Esophagus (tissue), 2 donors: Measurements from ENCODE around the gene SYTL2. TPM values are rescaled to one million over a fixed set of nuclear protein-coding genes. Genes with fewer than 3 reads are reported as not detected.

Experiments
- H3K27ac ChIP-seq, 2 donors: one replicate each; pipeline ENCODE4 v1.5.1; 2013; ENCODE audit warnings: low read depth in 2 of 2, mild to moderate bottlenecking in 2 of 2, inconsistent platforms in 1 of 2, low read length in 1 of 2, moderate library complexity in 1 of 2
- H3K27me3 ChIP-seq, 2 donors: one replicate each; pipeline ENCODE4 v1.6.1; 2013; ENCODE audit warnings: low read length in 2 of 2, control low read depth in 1 of 2, mild to moderate bottlenecking in 1 of 2; ENCODE audit not compliant: insufficient read depth in 2 of 2, control insufficient read depth in 1 of 2
- H3K36me3 ChIP-seq, 2 donors: one replicate each; pipeline ENCODE4 v1.6.1; 2013; ENCODE audit warnings: low read length in 1 of 2; ENCODE audit not compliant: control insufficient read depth in 2 of 2, insufficient read depth in 2 of 2
- H3K4me1 ChIP-seq, 2 donors: one replicate each; pipeline ENCODE4 v1.6.1; 2013; ENCODE audit warnings: low read length in 1 of 2; ENCODE audit not compliant: control insufficient read depth in 2 of 2, insufficient read depth in 2 of 2
- H3K4me3 ChIP-seq, 2 donors: one replicate each; pipeline ENCODE4 v1.5.1; 2013; ENCODE audit warnings: low read length in 2 of 2, mild to moderate bottlenecking in 2 of 2, low read depth in 1 of 2, moderate library complexity in 1 of 2
- H3K9me3 ChIP-seq, 2 donors: one replicate each; pipeline ENCODE4 v1.6.1; 2013; ENCODE audit warnings: mild to moderate bottlenecking in 2 of 2, low read depth in 1 of 2, low read length in 1 of 2, moderate library complexity in 1 of 2; ENCODE audit not compliant: control insufficient read depth in 2 of 2, insufficient read depth in 1 of 2
- WGBS, 2 donors: extraction: QIAGEN DNeasy Blood & Tissue Kit; methylation state at CpG; one replicate each; pipeline ENCODE4 v1.1.7; 2013; 5-methylcytosine and 5-hydroxymethylcytosine counted together
- polyA plus RNA-seq, 2 donors: library from polyadenylated mRNA; stranded (reverse); fragments of 200-250 nt; gene quantifications; one replicate each; pipeline ENCODE4 v1.2.3, GENCODE V29; 2013
- donor health status: healthy with polysubstance abuse.
- donor health status: Bipolar disorder and iron deficiency.

SYTL2 gene
- polyA plus RNA-seq, 2 donors, result 3.4 to 5.0 TPM

DNA sequence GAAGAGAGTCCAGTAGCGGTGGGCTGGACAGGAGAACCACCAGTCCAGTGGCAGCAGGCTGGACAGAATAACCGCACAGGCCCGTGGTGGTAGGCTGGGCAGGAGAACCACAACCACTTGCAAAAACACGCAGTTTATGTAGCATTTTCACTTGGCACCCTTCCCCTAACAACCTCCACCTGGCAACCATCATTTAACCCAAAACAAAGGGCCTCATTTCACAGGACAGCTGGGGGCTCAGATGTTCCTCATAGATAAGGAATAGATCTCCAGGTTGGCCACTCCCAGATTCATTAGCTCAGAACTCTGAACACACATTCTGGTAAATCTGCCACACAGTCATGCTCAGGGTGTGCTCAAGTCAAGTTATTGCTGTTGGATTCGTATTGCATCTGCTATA lies 41.2 kb downstream of the SYTL2 start:
- WGBS, 2 donors, result 81 to 87% methylated on average over 5 of the region's 5 CpGs
- Histone ChIP-seq H3K27ac (no peak overlapping the region), H3K27me3 (no peaks in the 10 kb centered on the region), H3K36me3 (no peaks in the 10 kb centered on the region), H3K4me1 (no peaks in the 10 kb centered on the region), H3K4me3 (no peak overlapping the region), H3K9me3 (no peaks in the 10 kb centered on the region)

DNA sequence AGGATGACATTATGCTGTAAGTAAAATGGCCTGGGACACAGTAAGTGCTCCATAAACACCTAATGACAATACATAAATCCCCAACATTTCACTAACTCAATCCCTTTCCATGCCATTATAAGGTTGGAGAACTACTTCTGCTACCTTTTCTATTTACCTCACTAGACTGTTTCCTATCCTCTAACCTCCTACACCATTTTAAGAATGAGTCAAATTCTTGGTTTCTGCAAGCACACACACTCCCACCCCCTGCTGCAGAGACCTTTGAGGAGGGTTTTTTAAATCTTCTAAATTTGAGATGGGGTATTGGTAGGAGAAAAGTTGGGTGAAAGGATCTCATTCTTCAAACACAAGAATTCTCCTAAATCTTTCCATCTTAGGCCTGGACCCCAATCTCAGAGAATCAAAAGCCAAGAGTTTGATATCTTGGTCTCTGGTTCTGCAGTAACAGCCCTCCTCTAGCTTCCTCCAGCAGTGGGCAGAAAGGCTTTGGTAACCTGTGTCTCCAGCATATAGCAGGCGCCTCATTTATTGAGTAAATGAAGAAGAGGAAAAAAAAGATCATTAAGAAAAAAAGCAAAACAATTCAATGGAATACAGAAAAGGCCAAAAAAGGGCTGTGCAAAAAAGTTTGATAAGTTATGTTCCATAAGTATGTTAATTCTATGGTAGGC lies 42.3 kb downstream of the SYTL2 start:
- Histone ChIP-seq H3K4me3 (no peak overlapping the region), H3K27me3 (no peaks in the 10 kb centered on the region), H3K27ac (no peak overlapping the region), H3K9me3 (no peaks in the 10 kb centered on the region), H3K36me3 (no peaks in the 10 kb centered on the region), H3K4me1 (no peaks in the 10 kb centered on the region)
- WGBS, 2 donors, result 91 to 95% methylated on average over 1 of the region's 1 CpG

DNA sequence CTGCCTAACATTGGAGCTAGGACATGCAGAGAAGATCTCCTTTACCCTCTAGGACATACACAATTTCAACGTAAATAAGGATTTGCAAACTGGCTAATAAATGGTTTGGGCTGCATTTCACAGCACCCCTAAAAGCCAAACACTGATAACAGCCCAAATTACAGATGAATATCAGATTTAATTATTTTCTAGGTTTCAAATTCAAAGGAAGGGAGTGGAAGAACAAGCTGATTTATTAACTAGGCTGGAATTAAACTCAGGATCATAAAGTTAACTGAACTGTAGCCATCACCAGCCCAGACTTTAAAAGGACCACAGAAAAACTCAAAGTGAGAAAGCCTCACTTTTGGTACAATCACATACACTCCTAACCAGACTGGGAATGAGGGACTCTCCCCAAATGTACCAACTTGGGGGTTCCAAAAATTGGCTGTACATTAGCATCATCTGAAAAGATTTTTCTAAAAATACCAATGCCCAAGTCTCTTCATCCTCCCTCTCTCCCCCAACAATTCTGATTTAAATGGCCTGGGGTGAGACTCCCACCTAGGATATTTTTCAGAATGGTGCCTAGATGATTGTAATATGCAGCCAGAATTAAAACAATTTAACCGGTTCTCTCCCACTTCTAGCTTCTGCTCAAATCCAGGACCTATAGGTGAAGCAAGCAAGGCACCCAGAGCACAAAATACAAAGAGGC lies 43.5 kb downstream of the SYTL2 start:
- Histone ChIP-seq H3K27me3 (no peaks in the 10 kb centered on the region), H3K27ac (no peak overlapping the region), H3K9me3 (no peaks in the 10 kb centered on the region), H3K4me3 (no peak overlapping the region), H3K4me1 (no peaks in the 10 kb centered on the region), H3K36me3 (no peaks in the 10 kb centered on the region)
- WGBS, 2 donors, result 80 to 87% methylated on average over 2 of the region's 2 CpGs

DNA sequence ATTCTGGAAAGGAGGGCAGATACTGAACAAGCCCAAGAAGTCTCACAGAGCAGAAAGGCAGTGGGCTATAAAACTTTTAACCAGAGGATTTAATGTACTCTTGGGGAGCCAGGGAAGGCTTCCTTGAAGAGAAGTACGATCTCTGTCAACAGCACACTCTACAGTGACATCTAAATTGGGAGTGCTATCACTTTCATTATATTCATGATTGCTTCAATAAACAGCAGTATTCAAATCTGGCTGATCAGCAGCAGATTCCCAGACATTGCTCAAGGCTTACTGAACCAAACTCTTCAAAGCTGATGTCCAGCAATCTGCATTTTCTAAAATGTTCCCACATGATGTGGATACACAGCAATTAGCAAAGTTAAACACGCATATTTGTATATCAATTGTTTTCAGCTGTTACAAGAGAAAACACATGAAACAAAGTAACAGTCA lies 44.2 kb downstream of the SYTL2 start:
- no peak overlapping the region for H3K4me3 ChIP-seq
- no peak overlapping the region for H3K27ac ChIP-seq
- H3K4me1 ChIP-seq, result no peaks in the 10 kb centered on the region
- H3K36me3 ChIP-seq, result no peaks in the 10 kb centered on the region
- no peaks in the 10 kb centered on the region for H3K9me3 ChIP-seq
- WGBS, 2 donors, result 68 to 75% methylated on average over 2 of the region's 2 CpGs
- no peaks in the 10 kb centered on the region for H3K27me3 ChIP-seq

DNA sequence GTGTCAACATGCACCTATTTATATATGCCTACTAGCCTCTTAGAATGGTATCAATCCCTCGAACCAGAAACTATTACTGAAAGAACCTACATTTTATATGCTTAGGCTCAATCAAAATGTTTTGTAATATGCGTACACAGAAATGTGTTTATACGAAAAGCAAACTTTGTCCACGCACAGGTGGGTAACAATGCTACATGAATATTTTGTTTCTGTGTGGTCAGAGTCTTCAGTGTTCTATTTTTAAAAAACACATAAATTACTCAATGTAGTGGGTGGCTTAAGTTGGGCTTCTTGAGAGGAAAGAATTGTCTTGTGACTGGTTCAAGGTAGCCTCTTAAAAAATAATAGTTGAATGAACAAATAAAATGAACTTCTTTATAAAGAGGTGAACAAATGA lies 46.1 kb downstream of the SYTL2 start:
- WGBS, 2 donors, result 87 to 88% methylated on average over 4 of the region's 4 CpGs
- no peak overlapping the region for H3K27ac ChIP-seq
- H3K36me3 ChIP-seq, result no peaks in the 10 kb centered on the region
- no peaks in the 10 kb centered on the region for H3K4me1 ChIP-seq
- H3K4me3 ChIP-seq, result no peak overlapping the region
- H3K27me3 ChIP-seq, result no peaks in the 10 kb centered on the region
- H3K9me3 ChIP-seq, result no peaks in the 10 kb centered on the region

DNA sequence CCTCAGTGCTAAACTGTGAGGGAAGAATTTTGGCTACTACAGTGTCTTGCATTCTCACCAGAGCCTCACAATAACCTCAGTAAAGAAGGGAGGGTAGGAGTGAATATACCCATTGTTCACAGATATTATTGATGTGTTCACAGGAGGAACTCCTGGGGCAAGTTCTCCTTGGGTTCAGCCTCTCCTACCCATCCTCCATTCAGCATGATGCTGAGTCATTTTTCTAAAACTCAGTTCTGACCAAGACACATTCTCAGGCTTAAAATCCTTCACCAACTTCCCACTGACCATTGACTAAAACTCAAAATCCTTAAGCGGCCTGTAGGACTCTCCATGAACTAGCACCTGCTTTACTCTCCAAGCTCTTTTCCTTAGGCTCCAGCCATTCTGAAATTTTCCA lies 48.7 kb downstream of the SYTL2 start:
- H3K4me3 ChIP-seq, result no peak overlapping the region
- no peaks in the 10 kb centered on the region for H3K27me3 ChIP-seq
- WGBS, 2 donors, result 94 to 97% methylated on average over 1 of the region's 1 CpG

DNA sequence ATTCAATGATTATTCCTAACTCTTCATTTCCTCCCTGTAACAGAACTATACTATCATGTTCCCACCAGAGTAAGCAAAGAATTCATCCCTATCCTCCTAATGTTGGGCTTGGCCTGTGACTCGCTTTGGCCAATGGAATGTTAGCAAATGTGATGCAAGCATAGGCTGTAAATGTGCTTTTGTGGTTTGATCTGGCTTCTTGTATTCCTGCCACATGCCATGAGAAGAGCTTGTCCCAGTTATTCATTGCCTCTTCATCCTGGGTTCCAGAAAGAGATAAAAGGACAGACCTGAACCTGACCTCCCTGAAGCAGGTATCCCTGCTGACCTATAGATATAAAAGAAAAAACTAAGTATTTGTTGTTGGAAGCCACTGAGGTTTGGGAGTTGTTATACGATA lies 51.0 kb downstream of the SYTL2 start:
- 86 to 87% methylated on average over 2 of the region's 2 CpGs for WGBS, 2 donors
- peaks cover 0 to 3% of the 10 kb centered on the region in 2 donors for H3K4me1 ChIP-seq
- no peaks in the 10 kb centered on the region for H3K9me3 ChIP-seq
- H3K27ac ChIP-seq, result no peak overlapping the region
- no peaks in the 10 kb centered on the region for H3K27me3 ChIP-seq
- no peak overlapping the region for H3K4me3 ChIP-seq
- H3K36me3 ChIP-seq, result no peaks in the 10 kb centered on the region

More for the DNA sequence above, 48.7 kb downstream of the SYTL2 start:
- no peaks in the 10 kb centered on the region for H3K4me1 ChIP-seq
- H3K9me3 ChIP-seq, result no peaks in the 10 kb centered on the region
- no peak overlapping the region for H3K27ac ChIP-seq
- no peaks in the 10 kb centered on the region for H3K36me3 ChIP-seq

DNA sequence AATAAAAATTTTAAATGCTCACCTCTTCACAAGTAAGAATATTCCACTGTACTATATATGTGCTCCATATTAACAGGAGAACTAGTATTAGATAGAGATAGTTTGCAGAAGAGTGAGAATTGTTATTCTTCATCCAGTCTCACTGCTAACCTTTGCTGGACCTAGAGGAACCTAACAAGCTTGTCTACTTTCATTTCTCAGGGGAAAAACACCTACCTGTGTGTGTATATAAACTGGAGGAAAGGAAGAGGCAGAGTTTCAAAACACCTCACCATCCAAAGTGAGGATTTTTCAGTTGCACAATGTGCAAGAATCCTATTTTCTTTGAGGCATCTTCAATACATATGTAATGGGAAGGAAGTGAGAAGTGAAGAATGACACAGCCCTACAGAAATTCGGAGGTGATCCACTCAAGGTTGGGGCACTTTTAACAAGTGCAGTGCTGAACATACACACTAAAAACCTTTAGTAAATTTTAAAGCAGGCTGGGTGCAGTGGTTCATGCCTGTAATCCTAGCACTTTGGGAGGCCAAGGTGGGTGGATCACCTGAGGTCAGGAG lies 52.4 kb downstream of the SYTL2 start:
- no peak overlapping the region for H3K27ac ChIP-seq
- peaks cover 0 to 3% of the 10 kb centered on the region in 2 donors for H3K4me1 ChIP-seq
- no peaks in the 10 kb centered on the region for H3K9me3 ChIP-seq
- H3K36me3 ChIP-seq, result no peaks in the 10 kb centered on the region
- H3K4me3 ChIP-seq, result no peak overlapping the region
- 78 to 86% methylated on average over 1 of the region's 1 CpG for WGBS, 2 donors
- H3K27me3 ChIP-seq, result no peaks in the 10 kb centered on the region

DNA sequence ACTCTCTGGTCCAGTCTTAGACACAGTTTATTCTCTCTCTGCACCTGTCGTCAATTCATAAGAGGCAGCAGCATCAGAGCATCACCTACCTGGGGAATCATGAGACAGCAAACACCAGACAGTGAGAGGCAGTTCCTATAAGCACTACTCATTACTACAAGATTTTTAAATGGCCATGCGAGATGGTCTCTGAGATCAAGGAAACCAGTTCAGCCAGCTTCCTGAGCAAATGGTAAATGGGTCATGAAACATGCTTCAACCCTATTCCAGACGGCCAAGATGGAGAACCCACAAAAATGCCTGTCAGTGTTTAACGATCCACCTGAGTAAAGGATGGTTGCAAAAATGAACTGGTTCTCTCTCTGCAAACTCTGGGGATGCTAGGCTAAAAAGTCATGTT lies 52.9 kb downstream of the SYTL2 start:
- Histone ChIP-seq H3K27me3 (no peaks in the 10 kb centered on the region), H3K27ac (no peak overlapping the region), H3K4me1 (peaks cover 0 to 3% of the 10 kb centered on the region in 2 donors), H3K9me3 (no peaks in the 10 kb centered on the region), H3K4me3 (no peak overlapping the region), H3K36me3 (no peaks in the 10 kb centered on the region)
- 84 to 85% methylated on average over 4 of the region's 4 CpGs for WGBS, 2 donors
